Breast epithelium (tissue), 3 donors: Measurements from ENCODE around the gene CROCC2.

Source experiments
- CTCF ChIP-seq, 3 donors: fragments of 450-650 bp; IDR thresholded peaks; one replicate each; pipeline ENCODE4 v1.5.1; 2016 to 2017; ENCODE audit warnings: antibody characterized with exemption in 3 of 3, mild to moderate bottlenecking in 3 of 3, moderate library complexity in 3 of 3
- POLR2A ChIP-seq: fragments of 450-650 bp; IDR thresholded peaks from one replicate; pipeline ENCODE4 v1.6.1; 2016; ENCODE audit warnings: antibody characterized with exemption, mild to moderate bottlenecking, moderate library complexity

- TF ChIP-seq POLR2A (no peak), CTCF (IDR thresholded peaks at IDR 0.05) (no peak)
Observed at GRCh38 chr2:241003830-241004564, 97.9 kb downstream of the CROCC2 start.
